Dendritic cell treated with granulocyte-macrophage colony-stimulating factor and Interleukin-4, amounts not matched to agents 40 ng/mL and 50 ng/mL, for 4 days (primary cell): ENCODE data around the gene HOXB13.

ENCODE experiments used
- H3K27ac Mint-ChIP-seq: one replicate; pipeline ENCODE4 v1.8.0; 2022; ENCODE audit warnings: mild to moderate bottlenecking, mixed read lengths
- H3K27me3 Mint-ChIP-seq: one replicate; pipeline ENCODE4 v1.8.0; 2022; ENCODE audit warnings: mild to moderate bottlenecking, mixed read lengths
- H3K36me3 Mint-ChIP-seq: one replicate; pipeline ENCODE4 v1.8.0; 2022; ENCODE audit warnings: low read depth, mixed read lengths
- H3K4me1 Mint-ChIP-seq: one replicate; pipeline ENCODE4 v1.8.0; 2022; ENCODE audit warnings: low read depth, mixed read lengths
- H3K4me3 Mint-ChIP-seq: one replicate; pipeline ENCODE4 v1.8.0; 2022; ENCODE audit warnings: mild to moderate bottlenecking, moderate library complexity, mixed read lengths
- H3K9me3 Mint-ChIP-seq: one replicate; pipeline ENCODE4 v1.8.0; 2022; ENCODE audit warnings: mixed read lengths
- intact Hi-C: fragments of 100-400 bp; cut with micrococcal nuclease; formaldehyde crosslinking; loops from one replicate; pipeline ENCODE4 v1.15.0; 2022

Gene HOXB13

GRCh38 chr17:48738803-48739526 is 10.4 kb upstream of the HOXB13 start:
- no peak overlapping the region for H3K27ac Mint-ChIP-seq
- no peak overlapping the region for H3K4me3 Mint-ChIP-seq
- intact Hi-C loops: no loop called here
- no peaks in the 10 kb centered on the region for H3K36me3 Mint-ChIP-seq
- peaks cover 97% of the 10 kb centered on the region for H3K27me3 Mint-ChIP-seq
- H3K9me3 Mint-ChIP-seq: no peaks in the 10 kb centered on the region
- peaks cover 10% of the 10 kb centered on the region for H3K4me1 Mint-ChIP-seq

- intact Hi-C loops: no loop called here
- no peaks in the 10 kb centered on the region for H3K9me3 Mint-ChIP-seq
- H3K4me3 Mint-ChIP-seq: no peak overlapping the region
- H3K4me1 Mint-ChIP-seq: peaks cover 15% of the 10 kb centered on the region
- H3K36me3 Mint-ChIP-seq: no peaks in the 10 kb centered on the region
- no peak overlapping the region for H3K27ac Mint-ChIP-seq
- H3K27me3 Mint-ChIP-seq: peaks cover 97% of the 10 kb centered on the region
These were observed 9.9 kb upstream of the HOXB13 start for GRCh38 chr17:48738424-48738802.

GRCh38 chr17:48737330-48738043 is 8.9 kb upstream of the HOXB13 start:
- Mint-ChIP-seq H3K27ac (no peak overlapping the region), H3K36me3 (no peaks in the 10 kb centered on the region), H3K4me3 (no peak overlapping the region), H3K27me3 (peaks cover 95% of the 10 kb centered on the region), H3K9me3 (no peaks in the 10 kb centered on the region), H3K4me1 (peaks cover 18% of the 10 kb centered on the region)
- intact Hi-C loops: no loop called here

GRCh38 chr17:48735062-48735351 is 6.5 kb upstream of the HOXB13 start:
- H3K36me3 Mint-ChIP-seq: no peaks in the 10 kb centered on the region
- H3K27me3 Mint-ChIP-seq: peaks cover 91% of the 10 kb centered on the region
- H3K27ac Mint-ChIP-seq: no peak overlapping the region
- peaks cover 18% of the 10 kb centered on the region for H3K4me1 Mint-ChIP-seq
- intact Hi-C loops: no loop called here
- no peaks in the 10 kb centered on the region for H3K9me3 Mint-ChIP-seq
- H3K4me3 Mint-ChIP-seq: no peak overlapping the region

GRCh38 chr17:48734333-48735061 is 5.9 kb upstream of the HOXB13 start:
- H3K4me3 Mint-ChIP-seq: no peak overlapping the region
- no peak overlapping the region for H3K27ac Mint-ChIP-seq
- no peaks in the 10 kb centered on the region for H3K9me3 Mint-ChIP-seq
- H3K27me3 Mint-ChIP-seq: peaks cover 91% of the 10 kb centered on the region
- intact Hi-C loops: no loop called here
- H3K4me1 Mint-ChIP-seq: peaks cover 20% of the 10 kb centered on the region
- no peaks in the 10 kb centered on the region for H3K36me3 Mint-ChIP-seq

GRCh38 chr17:48733632-48734328 is 5.2 kb upstream of the HOXB13 start:
- Mint-ChIP-seq H3K4me1 (peaks cover 20% of the 10 kb centered on the region), H3K4me3 (no peak overlapping the region), H3K9me3 (no peaks in the 10 kb centered on the region), H3K27ac (no peak overlapping the region), H3K36me3 (no peaks in the 10 kb centered on the region), H3K27me3 (peaks cover 91% of the 10 kb centered on the region)
- intact Hi-C loops: no loop called here

GRCh38 chr17:48732688-48733629 is 4.4 kb upstream of the HOXB13 start:
- H3K9me3 Mint-ChIP-seq: no peaks in the 10 kb centered on the region
- intact Hi-C loops: no loop called here
- H3K4me3 Mint-ChIP-seq: no peak overlapping the region
- peaks cover 91% of the 10 kb centered on the region for H3K27me3 Mint-ChIP-seq
- no peaks in the 10 kb centered on the region for H3K36me3 Mint-ChIP-seq
- H3K4me1 Mint-ChIP-seq: peaks cover 22% of the 10 kb centered on the region
- no peak overlapping the region for H3K27ac Mint-ChIP-seq

- H3K4me3 Mint-ChIP-seq: no peak overlapping the region
- H3K9me3 Mint-ChIP-seq: no peaks in the 10 kb centered on the region
- intact Hi-C loops: no loop called here
- H3K36me3 Mint-ChIP-seq: no peaks in the 10 kb centered on the region
- peaks cover 22% of the 10 kb centered on the region for H3K4me1 Mint-ChIP-seq
- no peak overlapping the region for H3K27ac Mint-ChIP-seq
- peaks cover 93% of the 10 kb centered on the region for H3K27me3 Mint-ChIP-seq
These were observed 2.8 kb upstream of the HOXB13 start for GRCh38 chr17:48731355-48731754.

GRCh38 chr17:48730240-48730550 is 1.6 kb upstream of the HOXB13 start:
- Mint-ChIP-seq H3K9me3 (no peaks in the 10 kb centered on the region), H3K36me3 (no peaks in the 10 kb centered on the region), H3K27me3 (peaks cover 93% of the 10 kb centered on the region), H3K4me1 (peaks cover 24% of the 10 kb centered on the region), H3K27ac (no peak overlapping the region), H3K4me3 (no peak overlapping the region)
- intact Hi-C loops: no loop called here

- intact Hi-C loops: no loop called here
- no peak overlapping the region for H3K27ac Mint-ChIP-seq
- no peaks in the 10 kb centered on the region for H3K36me3 Mint-ChIP-seq
- no peak overlapping the region for H3K4me3 Mint-ChIP-seq
- peaks cover 28% of the 10 kb centered on the region for H3K4me1 Mint-ChIP-seq
- H3K9me3 Mint-ChIP-seq: no peaks in the 10 kb centered on the region
- peaks cover 93% of the 10 kb centered on the region for H3K27me3 Mint-ChIP-seq
These were observed 1.0 kb upstream of the HOXB13 start for GRCh38 chr17:48729335-48730239.

- Mint-ChIP-seq H3K27ac (no peak overlapping the region), H3K4me1 (peaks cover 39% of the 10 kb centered on the region), H3K27me3 (peaks cover 95% of the 10 kb centered on the region), H3K36me3 (no peaks in the 10 kb centered on the region), H3K4me3 (no peak overlapping the region), H3K9me3 (no peaks in the 10 kb centered on the region)
- intact Hi-C loops: no loop called here
These were observed 955 bp downstream of the HOXB13 start for GRCh38 chr17:48727415-48728175.

- H3K9me3 Mint-ChIP-seq: no peaks in the 10 kb centered on the region
- H3K4me1 Mint-ChIP-seq: peaks cover 44% of the 10 kb centered on the region
- H3K36me3 Mint-ChIP-seq: no peaks in the 10 kb centered on the region
- no peak overlapping the region for H3K27ac Mint-ChIP-seq
- no peak overlapping the region for H3K4me3 Mint-ChIP-seq
- intact Hi-C loops: no loop called here
- peaks cover 96% of the 10 kb centered on the region for H3K27me3 Mint-ChIP-seq
These were observed 1.6 kb downstream of the HOXB13 start for GRCh38 chr17:48726916-48727286.
